Ovary (tissue), 3 donors: ENCODE data around the gene UAP1L1.

ENCODE experiments used
- EP300 ChIP-seq: sonication (generic); formaldehyde crosslinking; IDR thresholded peaks from one replicate; pipeline ENCODE4 v1.6.1; 2017; ENCODE audit warnings: antibody characterized with exemption
- POLR2A ChIP-seq: fragments of 450-650 bp; IDR thresholded peaks from one replicate; pipeline ENCODE4 v1.6.1; 2017; ENCODE audit warnings: antibody characterized with exemption, mild to moderate bottlenecking, moderate library complexity
- TF ChIP-seq, protein P1 (sequence below), 3 donors: fragments of 450-650 bp in 2 of 3; fragments of 200-600 bp in 1 of 3; IDR thresholded peaks; one replicate each; pipeline versions ENCODE4 v1.5.1 to v1.8.0; 2016 to 2022; ENCODE audit warnings: antibody characterized with exemption in 3 of 3, mild to moderate bottlenecking in 1 of 3
- donor health status: DM: no; HTN: no; CAD: no.

DNA sequence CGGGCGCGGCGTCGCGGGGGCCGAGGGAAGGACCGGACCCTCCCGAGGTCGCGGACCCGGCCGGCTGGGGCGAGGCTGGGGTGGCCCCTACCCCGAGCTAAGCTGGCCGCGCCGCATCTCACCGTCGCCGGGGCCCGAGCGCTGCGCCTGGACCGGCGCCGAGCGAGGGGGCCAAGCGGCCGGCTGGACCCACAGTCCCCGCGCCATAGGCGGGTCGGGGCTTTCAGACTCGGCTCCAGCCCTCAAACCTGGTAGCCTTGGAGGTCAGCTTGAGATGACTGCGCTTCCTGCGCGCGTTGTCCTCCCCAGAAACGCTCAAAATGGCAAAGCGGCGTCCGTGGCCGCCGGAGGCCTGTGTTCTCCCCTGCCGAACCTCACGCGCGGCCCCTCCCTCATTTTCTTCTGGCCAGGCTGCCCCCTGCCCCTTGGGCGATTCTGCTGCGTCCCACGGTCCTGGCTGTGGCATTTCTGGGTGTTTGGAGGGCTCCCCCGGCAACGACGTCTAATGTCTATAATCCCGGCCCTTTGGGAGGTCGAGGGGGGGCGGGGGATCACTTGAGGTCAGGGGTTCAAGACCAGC, 52.9 kb downstream of the UAP1L1 start:
- TF ChIP-seq, protein P1, sequence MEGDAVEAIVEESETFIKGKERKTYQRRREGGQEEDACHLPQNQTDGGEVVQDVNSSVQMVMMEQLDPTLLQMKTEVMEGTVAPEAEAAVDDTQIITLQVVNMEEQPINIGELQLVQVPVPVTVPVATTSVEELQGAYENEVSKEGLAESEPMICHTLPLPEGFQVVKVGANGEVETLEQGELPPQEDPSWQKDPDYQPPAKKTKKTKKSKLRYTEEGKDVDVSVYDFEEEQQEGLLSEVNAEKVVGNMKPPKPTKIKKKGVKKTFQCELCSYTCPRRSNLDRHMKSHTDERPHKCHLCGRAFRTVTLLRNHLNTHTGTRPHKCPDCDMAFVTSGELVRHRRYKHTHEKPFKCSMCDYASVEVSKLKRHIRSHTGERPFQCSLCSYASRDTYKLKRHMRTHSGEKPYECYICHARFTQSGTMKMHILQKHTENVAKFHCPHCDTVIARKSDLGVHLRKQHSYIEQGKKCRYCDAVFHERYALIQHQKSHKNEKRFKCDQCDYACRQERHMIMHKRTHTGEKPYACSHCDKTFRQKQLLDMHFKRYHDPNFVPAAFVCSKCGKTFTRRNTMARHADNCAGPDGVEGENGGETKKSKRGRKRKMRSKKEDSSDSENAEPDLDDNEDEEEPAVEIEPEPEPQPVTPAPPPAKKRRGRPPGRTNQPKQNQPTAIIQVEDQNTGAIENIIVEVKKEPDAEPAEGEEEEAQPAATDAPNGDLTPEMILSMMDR (IDR thresholded peaks at IDR 0.05), result no peak
- no peak for TF ChIP-seq POLR2A
- no peak for TF ChIP-seq EP300
